DMS114 treated with DMSO at 0.1 percent for 48 hours (cell line): ENCODE measurements around the gene ADGRF4.

Experiments used
- DNase-seq: peaks from one replicate; lab custom pipeline; 2025; ENCODE audit not compliant: unreplicated experiment; lab: John Stamatoyannopoulos, UW

Gene ADGRF4

DNA sequence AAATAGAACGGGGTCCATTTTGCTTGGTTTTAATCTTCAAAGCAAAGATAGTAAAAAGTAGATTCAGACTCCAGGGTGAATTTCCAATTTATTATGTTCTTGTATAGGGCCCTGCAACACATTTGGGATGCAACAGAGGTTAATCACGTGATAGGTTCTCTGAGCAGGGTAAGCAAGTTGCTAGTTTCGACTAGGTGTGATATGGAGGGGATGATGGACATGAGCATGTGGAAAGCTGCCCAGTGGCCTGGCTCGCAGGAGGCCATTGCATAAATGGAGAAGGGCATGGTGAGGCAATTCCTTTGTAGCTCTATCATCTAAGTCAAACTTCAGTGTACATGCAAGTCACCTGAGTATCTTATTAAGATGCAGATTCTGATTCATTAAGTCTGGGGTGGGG, 17.7 kb upstream of the ADGRF4 start:
- DNase-seq, result no peak

DNA sequence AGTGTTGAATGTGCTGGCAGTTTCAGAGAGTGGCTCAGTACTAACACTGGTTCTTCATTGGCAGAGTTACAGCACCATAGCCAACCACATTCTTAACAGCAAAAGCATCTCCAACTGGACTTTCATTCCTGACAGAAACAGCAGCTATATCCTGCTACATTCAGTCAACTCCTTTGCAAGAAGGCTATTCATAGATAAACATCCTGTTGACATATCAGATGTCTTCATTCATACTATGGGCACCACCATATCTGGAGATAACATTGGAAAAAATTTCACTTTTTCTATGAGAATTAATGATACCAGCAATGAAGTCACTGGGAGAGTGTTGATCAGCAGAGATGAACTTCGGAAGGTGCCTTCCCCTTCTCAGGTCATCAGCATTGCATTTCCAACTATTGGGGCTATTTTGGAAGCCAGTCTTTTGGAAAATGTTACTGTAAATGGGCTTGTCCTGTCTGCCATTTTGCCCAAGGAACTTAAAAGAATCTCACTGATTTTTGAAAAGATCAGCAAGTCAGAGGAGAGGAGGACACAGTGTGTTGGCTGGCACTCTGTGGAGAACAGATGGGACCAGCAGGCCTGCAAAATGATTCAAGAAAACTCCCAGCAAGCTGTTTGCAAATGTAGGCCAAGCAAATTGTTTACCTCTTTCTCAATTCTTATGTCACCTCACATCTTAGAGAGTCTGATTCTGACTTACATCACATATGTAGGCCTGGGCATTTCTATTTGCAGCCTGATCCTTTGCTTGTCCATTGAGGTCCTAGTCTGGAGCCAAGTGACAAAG, 17.0 kb upstream of the ADGRF4 start:
- no peak for DNase-seq

DNA sequence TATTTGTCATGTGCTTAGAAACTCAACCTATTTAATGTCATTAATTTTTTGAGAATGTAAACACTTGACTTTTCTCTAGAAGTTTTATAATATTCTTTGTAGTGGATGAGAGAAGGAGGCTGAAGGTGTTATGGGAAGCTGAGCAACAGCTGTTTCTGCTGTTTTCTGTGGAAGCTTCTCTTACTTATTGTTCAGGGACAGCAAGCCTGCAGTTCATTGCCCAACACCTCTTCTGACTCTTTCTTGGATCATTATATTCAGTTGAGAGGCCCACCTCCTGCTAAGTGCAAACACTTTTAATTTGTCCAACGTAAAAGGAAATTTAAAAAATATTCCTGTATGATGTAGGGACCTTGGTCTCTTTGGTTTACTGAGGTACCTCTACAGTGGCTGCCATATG, 12.0 kb upstream of the ADGRF4 start:
- DNase-seq, result no peak

DNA sequence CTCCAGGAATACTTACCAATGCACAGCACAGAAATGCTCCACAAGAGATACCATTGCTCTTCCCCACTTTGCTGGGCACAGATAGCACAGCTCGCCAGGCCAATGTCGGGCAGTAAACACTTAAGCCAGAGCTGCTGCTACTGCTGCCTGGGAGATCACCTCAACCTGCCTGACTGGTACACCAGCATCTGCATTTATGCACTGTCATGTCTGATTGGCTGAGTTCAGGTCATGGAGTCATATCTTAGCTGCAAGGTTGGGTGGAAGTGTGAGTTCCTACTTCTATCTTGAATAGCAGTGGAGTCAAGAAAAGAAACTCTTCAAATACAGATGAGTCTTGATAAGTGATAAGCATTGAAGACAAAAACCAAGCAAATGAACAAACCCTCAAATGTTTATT, 10.9 kb upstream of the ADGRF4 start:
- DNase-seq, result no peak

DNA sequence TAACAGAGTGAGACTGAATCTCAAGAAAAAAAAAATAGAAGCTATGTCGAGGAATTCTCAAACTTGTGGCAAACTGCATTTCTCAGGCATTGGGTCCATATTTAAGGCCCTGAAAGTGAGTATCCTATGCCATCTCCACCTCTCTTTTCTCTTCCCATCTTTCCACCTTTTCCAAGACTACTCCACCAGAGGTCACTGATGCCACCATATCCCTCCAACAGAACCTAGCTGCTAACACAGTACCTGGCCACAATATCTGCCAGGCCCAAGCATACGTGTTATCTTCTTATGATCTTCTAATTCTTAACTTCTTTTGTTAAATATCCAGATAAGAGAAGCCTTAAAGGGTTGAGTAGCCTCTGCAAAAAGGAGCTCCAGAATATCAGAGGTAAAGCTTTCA, 8.2 kb upstream of the ADGRF4 start:
- no peak for DNase-seq

DNA sequence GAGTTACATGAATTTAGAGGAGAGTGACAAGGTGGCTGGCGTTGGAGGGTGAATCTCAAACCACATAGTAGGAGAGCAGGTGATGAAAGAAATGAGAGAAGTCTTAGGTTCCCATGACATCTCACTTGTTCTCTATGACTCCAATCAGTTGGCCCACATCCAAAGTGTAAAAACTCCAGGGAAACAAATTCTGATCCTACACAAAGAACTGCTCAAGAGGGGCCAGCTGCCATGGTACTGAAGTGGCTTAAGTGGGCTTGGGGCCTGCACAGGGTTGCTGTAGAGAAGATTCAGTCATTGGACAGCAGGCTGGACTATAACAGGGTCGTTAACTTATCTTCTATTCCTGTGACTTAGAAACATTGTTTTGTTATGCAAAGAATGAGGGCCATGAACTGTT, 7.6 kb upstream of the ADGRF4 start:
- no peak for DNase-seq

DNA sequence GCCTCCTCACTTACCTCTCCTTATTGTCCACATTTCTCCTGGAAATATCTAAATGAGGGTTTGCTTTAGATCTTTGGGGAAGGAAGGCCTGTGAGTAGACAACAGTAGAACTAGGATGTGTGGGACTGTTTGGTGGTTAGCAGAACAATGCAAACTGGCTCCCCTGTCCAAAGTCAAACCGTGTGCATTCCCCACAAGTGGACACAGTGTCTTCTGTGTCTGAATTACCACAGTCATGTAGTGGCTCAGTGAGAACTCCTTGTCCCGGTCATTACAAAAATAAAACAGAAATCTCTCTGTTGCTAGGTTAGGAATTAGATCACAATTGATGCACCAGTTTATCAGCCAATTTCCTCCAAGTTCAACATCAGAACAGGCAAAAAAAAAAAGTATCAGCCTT, 455 bp upstream of the ADGRF4 start:
- no peak for DNase-seq

DNA sequence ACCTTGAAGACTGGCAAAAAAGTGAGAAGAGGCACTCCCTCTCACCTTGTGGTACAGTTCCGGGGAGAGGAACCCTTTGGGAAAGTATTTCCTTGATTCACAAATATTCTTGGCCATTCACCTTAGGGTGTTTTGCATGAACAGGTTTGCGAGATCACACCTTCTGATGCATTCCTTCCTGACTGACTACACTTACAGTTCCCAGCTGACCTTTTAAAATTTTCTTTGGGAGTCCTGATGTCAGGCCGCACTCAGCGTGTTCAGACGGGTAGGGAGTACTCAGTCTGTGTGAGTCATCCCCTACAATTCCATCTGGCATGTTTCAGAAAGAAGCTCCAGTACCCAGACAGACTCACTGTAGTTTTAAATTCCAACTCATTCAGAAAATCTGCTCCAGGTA, 1.7 kb downstream of the ADGRF4 start:
- DNase-seq, result no peak

DNA sequence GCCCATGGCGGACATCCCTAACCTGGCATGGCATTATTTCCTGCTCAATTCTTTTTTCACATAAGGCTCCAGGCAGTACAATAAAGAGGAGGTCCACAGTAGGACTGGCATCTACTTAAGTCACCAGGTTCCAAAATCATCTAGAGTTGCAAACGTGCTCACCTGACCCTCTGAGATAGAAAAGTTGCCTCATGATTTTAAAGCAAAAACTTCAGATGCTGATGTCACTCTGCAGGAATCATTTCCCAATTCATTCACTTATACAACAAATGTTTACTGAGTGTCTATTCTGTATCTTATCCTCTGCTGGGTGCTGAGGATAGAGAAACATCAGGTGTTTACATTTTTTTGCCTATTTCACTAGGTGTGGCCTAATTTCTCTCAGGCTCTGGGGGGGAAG, 2.2 kb downstream of the ADGRF4 start:
- no peak for DNase-seq

DNA sequence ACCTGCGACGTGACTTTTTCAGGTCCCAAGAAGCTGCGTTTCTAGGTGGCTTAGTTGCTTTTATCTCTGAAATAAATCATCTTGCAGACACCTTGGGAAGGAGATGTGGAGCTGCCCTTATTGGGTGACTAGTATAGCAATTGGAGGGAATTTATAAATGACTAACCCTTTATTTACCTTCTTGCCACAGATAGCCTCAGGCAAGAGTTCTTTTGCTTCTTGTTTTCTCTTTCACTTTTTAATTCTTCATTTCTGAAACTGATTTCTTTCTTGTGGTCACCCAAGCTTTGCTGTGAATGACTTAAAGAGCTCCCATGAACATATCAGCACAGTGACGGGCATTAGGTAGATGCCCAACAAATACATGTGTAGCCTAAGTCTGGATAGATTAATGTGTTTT, 3.0 kb downstream of the ADGRF4 start:
- DNase-seq, result no peak

DNA sequence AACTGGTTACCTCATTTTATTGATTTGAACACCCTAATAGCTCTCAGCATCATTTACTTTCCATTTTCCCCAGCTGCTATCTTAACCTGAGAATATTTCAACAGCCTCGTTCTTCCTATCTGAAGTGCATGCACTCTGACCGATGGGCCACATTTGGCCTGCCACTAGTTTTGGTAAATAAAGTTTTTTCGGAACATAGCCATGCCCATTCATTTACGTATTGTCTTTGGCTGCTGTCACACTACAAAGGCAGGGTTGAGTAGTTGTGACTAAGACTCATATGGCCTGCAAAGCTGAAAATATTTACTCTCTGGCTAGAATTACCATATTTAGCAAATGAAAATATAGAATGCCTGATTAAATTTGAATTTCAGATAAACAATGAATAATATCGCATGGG, 10.8 kb downstream of the ADGRF4 start:
- DNase-seq, result no peak

DNA sequence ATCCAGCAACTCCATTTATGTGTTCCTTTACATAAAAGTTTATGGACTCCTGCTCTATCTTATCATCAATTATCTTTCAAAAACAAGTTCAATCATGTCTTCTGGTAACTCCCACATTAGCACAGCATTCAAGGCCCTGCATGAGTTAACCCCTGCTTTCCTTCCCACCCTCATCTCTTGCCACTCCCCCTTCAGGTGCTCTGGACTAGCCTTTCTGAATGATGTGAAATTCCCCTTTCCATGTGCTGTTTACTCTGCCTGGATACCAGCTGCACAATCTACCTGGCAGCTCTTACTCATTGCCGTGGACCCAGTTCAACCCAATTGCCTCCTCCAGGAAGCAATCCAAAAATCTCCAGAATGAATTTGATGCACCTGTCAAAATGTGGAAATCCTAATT, 11.9 kb downstream of the ADGRF4 start:
- DNase-seq, result no peak

DNA sequence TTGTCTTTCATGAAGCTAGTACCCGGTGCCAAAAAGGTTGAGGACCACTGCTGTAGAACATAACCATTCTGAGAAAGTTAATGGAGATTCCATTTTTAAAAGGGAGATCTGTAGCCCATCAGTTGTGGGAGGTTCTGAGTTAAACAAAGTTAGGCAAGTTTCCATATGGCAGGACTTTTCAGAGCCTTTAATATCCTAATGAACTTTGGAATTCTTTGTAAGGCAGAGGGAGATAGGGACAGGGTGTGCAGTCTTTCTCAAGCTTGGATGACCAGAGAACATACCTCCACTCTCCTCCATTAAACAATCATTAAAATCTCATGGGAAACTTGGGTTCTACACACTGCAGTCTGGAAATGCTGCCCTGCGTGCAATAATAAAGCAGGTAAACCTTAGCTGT, 14.8 kb downstream of the ADGRF4 start:
- DNase-seq, result no peak

DNA sequence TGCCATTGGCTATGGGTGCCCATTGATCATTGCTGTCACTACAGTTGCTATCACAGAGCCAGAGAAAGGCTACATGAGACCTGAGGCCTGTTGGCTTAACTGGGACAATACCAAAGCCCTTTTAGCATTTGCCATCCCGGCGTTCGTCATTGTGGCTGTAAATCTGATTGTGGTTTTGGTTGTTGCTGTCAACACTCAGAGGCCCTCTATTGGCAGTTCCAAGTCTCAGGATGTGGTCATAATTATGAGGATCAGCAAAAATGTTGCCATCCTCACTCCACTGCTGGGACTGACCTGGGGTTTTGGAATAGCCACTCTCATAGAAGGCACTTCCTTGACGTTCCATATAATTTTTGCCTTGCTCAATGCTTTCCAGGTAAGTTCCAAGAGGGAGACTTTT, 16.4 kb downstream of the ADGRF4 start:
- DNase-seq, result no peak

DNA sequence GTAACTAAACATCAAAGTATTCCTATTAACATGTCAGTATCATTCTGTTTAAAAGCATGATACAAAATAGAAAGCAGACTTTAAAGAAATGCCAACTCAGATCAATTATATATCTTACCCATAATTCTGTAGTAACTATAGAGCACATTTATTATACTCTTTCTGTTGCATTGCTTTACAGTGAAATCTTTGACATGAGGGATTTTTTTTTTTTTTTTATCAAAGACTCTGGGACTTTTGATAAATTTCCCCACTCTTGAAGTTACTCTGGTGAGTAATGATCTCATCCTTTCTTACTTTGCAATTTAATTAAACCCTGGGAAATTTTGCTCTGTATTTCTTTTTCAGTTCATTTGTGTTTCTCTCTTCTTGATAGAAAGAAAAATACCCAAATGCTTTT, 17.4 kb downstream of the ADGRF4 start:
- DNase-seq, result no peak

DNA sequence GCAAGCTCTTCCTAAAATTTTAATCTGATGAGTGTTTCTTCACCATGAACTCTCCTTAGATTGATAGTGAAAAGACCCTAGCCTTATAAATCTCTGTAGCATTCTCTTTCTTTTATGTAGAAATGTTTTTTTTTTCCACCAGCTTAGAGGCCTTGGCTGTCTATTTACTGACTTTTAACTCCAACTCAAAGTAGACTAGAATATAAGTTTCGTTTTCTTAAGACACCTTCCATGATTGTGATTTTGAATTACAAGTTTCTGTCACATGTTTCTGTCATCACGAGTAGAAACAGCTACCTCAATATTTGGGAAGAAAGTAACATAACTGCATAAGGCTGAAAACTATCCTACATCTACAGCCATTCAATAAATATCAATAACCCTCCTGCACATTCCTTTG, 17.8 kb downstream of the ADGRF4 start:
- no peak for DNase-seq

DNA sequence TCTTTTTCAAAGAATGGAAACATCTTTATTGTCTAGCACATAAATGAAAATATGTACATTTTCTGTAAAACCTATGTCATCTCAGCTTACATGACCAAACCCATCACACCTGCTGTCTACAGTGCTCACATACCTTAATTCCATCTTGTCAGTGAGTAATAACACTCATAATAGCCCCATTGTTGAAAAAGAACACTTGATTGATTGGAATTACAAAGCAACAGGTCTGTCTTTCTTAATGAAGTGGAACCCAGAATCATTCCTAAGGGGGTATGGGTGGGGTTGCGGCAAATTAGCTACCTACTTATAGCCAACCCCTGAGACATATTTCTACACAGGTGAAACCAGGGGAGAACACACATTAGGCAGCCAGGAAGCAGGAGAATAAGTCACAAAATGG, 20.2 kb downstream of the ADGRF4 start:
- DNase-seq, result no peak

DNA sequence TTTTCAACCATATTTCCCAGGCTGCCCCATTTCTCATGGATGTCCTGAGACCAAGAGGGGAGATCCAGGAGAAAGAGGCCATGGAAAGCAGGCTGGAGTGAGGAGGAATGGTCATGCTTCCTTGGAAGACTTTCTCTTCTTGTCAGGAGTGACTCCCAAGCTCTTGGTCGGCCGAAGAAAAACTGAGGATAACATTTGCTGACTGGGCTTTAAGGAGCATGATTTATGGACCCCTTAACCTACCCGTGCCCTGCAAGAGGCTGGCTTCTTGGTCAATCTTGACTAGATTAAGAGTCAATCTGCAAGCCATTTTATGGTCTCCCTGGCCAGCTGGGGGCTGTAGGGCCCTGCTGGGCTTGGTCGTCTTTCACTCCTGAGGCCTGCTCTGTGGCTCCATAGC, 22.8 kb downstream of the ADGRF4 start:
- DNase-seq, result no peak

DNA sequence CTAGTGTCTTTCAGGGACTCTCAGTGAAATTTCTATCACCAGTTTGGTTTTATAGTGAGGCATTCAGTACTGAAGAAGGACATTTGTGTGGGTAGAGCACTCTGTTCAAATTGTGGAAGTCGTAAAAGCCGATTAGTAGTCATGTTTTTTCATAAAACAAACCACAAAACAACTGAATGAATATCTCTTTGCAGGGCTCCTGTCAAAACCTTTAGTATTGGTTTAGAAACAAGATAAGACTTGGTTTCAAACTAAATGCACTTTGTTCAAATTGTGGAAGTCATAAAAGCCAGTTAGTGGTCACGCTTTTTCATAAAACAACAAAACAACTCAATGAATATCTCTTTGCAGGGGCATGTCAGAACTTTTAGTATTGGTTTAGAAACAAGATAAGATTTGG, 23.8 kb downstream of the ADGRF4 start:
- no peak for DNase-seq

DNA sequence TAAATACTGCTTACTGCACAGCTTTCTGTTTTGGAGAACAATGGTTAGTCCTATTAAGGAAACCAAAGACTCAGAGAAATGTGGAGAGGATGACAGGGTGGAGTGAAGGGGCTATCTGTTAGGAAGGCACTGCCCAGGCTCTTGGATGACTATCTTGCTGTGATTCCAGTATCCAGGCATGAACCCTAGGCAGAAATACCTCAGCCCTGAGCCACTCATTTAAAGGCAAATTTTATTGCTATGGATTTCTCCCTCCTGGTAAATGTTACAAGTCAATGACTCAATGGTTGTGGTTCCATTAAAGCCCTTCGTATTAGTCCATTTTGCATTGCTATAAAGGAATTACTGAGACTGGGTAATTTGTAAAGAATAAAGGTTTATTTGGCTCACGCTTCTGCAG, 25.9 kb downstream of the ADGRF4 start:
- DNase-seq, result no peak

DNA sequence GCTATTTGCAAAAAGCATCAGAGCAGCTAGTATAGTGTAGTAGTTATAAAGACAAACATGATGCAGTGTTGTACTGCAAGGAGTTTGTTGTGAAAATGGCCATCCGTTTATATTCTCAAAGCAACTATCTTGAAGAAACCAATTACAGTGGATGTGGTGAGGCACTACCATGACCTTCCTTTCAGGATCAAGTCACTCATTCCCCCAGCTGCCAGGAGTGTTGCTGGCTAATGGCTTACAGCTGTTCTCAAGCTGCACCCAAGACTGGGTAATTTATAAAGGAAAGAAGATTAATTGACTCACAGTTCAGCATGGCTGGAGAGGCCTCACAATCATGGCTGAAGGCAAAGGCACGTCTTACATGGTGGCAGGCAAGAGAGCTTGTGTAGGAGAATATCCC, 29.0 kb downstream of the ADGRF4 start:
- DNase-seq, result no peak

DNA sequence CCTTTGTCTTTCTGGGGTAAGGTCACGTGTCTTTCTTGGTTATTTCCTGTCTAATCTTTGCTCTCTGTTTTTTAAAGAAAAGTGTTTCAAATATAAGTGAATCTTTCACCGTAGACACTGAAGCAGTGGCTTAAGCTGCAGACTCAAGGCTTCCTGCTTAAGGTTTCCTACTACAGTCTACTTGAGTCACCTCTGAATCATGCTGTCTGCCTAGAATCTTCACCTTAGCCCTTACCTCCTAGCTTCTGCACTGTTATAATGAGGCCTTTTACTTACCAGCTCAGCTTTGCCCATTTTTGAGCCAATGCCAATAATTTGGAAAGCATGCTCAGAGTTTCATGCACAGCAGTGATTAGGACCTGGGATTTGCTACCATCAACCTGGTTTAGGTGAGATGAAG, 30.6 kb downstream of the ADGRF4 start:
- no peak for DNase-seq

DNA sequence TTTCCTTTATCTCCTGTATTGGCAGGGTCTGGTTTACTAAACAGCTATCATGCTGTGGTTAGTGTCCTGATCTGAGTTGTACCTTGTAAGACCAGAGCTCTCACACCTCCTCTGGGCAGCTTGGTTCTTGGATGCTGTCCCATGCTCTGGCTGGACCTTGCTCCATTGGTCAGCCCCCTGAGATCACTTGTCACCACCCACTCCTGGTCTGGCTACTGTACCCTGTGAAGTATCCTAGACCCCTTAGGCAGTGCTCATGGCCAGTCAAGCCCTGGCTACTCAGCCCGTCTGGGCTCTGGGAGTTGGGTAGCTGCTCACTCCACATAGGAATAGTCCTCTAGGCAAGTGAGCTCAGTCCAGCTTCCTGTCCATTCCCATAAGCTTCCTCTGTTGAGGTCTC, 31.1 kb downstream of the ADGRF4 start:
- DNase-seq, result no peak
